Mesendoderm (in vitro differentiated cells): ENCODE data around the gene TMEM200A.

ENCODE experiments used
- DNase-seq: peaks from one replicate; pipeline ENCODE4 v3.0.0; 2013
- H2AK5ac ChIP-seq: 2 replicates; pipeline ENCODE4 v1.6.1; 2013; ENCODE audit warnings: low read length, inconsistent platforms
- H2BK120ac ChIP-seq: 2 replicates; pipeline ENCODE4 v1.6.1; 2013; ENCODE audit warnings: low read depth, mild to moderate bottlenecking, low read length, moderate library complexity, mixed read lengths
- H2BK15ac ChIP-seq: replicated peaks from 2 replicates; pipeline ENCODE4 v1.6.1; 2013; ENCODE audit warnings: low read depth, mild to moderate bottlenecking, moderate library complexity
- H2BK5ac ChIP-seq: 2 replicates; pipeline ENCODE4 v1.6.1; 2013; ENCODE audit warnings: low read length, inconsistent platforms
- H3K18ac ChIP-seq: 2 replicates; pipeline ENCODE4 v1.6.1; 2013; ENCODE audit warnings: mild to moderate bottlenecking, low read length, mixed read lengths
- H3K23ac ChIP-seq: one replicate; pipeline ENCODE4 v1.6.1; 2013; ENCODE audit warnings: low read length
- H3K27ac ChIP-seq: 2 replicates; pipeline ENCODE4 v1.5.1; 2013; ENCODE audit warnings: low read depth, mild to moderate bottlenecking, inconsistent platforms, low read length, moderate library complexity
- H3K27me3 ChIP-seq: 2 replicates; pipeline ENCODE4 v1.6.1; 2013; ENCODE audit warnings: low read length, control low read depth, mild to moderate bottlenecking, inconsistent platforms; ENCODE audit not compliant: insufficient read depth, poor library complexity
- H3K36me3 ChIP-seq: 2 replicates; pipeline ENCODE4 v1.6.1; 2013; ENCODE audit warnings: low read length, inconsistent platforms; ENCODE audit not compliant: control insufficient read depth, insufficient read depth
- H3K4ac ChIP-seq: one replicate; pipeline ENCODE4 v1.6.1; 2013; ENCODE audit warnings: low read depth, mild to moderate bottlenecking, low read length, moderate library complexity
- H3K4me1 ChIP-seq: 2 replicates; pipeline ENCODE4 v1.6.1; 2013; ENCODE audit warnings: low read depth, low read length, inconsistent platforms; ENCODE audit not compliant: control insufficient read depth
- H3K4me2 ChIP-seq: 2 replicates; pipeline ENCODE4 v1.6.1; 2013; ENCODE audit warnings: low read length
- H3K4me3 ChIP-seq: 2 replicates; pipeline ENCODE4 v1.5.1; 2013; ENCODE audit warnings: mild to moderate bottlenecking, low read length
- H3K56ac ChIP-seq: one replicate; pipeline ENCODE4 v1.6.1; 2013; ENCODE audit warnings: low read length
- H3K79me1 ChIP-seq: 2 replicates; pipeline ENCODE4 v1.6.1; 2013; ENCODE audit warnings: low read length, inconsistent platforms
- H3K79me2 ChIP-seq: 2 replicates; pipeline ENCODE4 v1.6.1; 2013; ENCODE audit warnings: mild to moderate bottlenecking, low read length; ENCODE audit not compliant: control insufficient read depth, insufficient read depth
- H3K9ac ChIP-seq: 2 replicates; pipeline ENCODE4 v1.6.1; 2013; ENCODE audit warnings: low read length, inconsistent platforms
- H4K5ac ChIP-seq: one replicate; pipeline ENCODE4 v1.6.1; 2013; ENCODE audit warnings: low read length
- H4K8ac ChIP-seq: one replicate; pipeline ENCODE4 v1.6.1; 2013; ENCODE audit warnings: low read depth, mild to moderate bottlenecking, control low read depth, low read length, moderate library complexity
- WGBS: extraction: QIAGEN DNeasy Blood & Tissue Kit; methylation state at CpG from one replicate; pipeline ENCODE4 v1.1.7; 2013; ENCODE audit warnings: low lambda C conversion rate, missing lambda C conversion rate; ENCODE audit not compliant: insufficient coverage; ENCODE audit errors: extremely low coverage; 5-methylcytosine and 5-hydroxymethylcytosine counted together

TMEM200A gene

DNA sequence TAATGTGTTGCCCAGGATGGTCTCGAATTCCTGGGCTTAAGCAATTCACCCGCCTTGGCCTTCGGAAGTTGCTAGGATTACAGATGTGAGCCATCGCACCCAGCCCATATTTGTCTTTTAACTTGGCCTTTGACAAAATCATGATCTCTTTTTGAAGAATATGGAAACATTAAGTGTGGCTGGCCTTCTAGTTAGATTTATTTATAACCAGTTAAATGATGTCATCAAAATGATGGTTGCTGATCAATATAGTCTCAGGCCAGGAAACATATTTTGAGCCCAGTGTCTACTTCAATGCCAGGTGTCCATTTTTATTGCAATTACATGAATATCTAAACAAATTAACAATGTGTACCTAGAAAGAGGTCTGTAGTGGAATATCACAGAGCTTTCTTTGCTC is 69.4 kb downstream of the TMEM200A start:
- Histone ChIP-seq H2BK5ac (no peak overlapping the region), H3K27me3 (no peaks in the 10 kb centered on the region), H2BK120ac (no peak overlapping the region), H3K9ac (no peak overlapping the region), H3K23ac (no peak overlapping the region), H3K79me2 (no peaks in the 10 kb centered on the region), H2AK5ac (no peak overlapping the region), H3K27ac (no peak overlapping the region), H3K4me3 (no peak overlapping the region), H3K36me3 (no peaks in the 10 kb centered on the region), H4K8ac (no peak overlapping the region), H3K4me2 (no peak overlapping the region), H4K5ac (no peak overlapping the region), H3K56ac (no peak overlapping the region), H3K4ac (no peak overlapping the region), H3K18ac (no peak overlapping the region), H3K4me1 (peaks cover 3% of the 10 kb centered on the region), H2BK15ac (no peak overlapping the region), H3K79me1 (no peaks in the 10 kb centered on the region)
- WGBS, result no CpG with 5 or more reads among the region's 4 CpGs
- no peak for DNase-seq

DNA sequence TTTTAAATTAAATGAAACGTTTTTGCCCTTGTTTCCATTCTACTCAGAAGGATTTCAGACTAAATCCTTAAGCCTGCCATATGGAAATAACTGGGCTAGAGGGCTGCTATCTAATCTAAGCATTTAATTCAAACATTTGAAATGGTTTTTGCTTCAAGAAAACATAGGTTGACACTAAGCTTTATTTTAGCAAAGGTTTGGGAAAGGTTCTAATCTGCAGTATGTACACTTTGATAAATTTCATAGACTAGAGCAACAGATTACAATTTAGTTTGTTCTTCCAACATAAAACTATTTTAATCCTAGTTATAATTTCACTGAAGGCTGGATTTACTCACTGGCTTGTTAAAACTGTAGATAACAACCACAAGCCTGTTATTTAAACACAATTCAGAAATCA is 72.1 kb downstream of the TMEM200A start:
- no peaks in the 10 kb centered on the region for H3K79me2 ChIP-seq
- H2BK15ac ChIP-seq, result no peak overlapping the region
- no peak overlapping the region for H2AK5ac ChIP-seq
- no peak overlapping the region for H3K4me2 ChIP-seq
- H3K18ac ChIP-seq, result no peak overlapping the region
- H2BK5ac ChIP-seq, result no peak overlapping the region
- H4K8ac ChIP-seq, result no peak overlapping the region
- H4K5ac ChIP-seq, result no peak overlapping the region
- H2BK120ac ChIP-seq, result no peak overlapping the region
- no peaks in the 10 kb centered on the region for H3K27me3 ChIP-seq
- H3K9ac ChIP-seq, result no peak overlapping the region
- no peaks in the 10 kb centered on the region for H3K4me1 ChIP-seq
- no peak for DNase-seq
- H3K27ac ChIP-seq, result no peak overlapping the region
- no peaks in the 10 kb centered on the region for H3K79me1 ChIP-seq
- H3K56ac ChIP-seq, result no peak overlapping the region
- H3K23ac ChIP-seq, result no peak overlapping the region
- no peak overlapping the region for H3K4me3 ChIP-seq
- no CpG with 5 or more reads among the region's 1 CpG for WGBS
- no peak overlapping the region for H3K4ac ChIP-seq
- no peaks in the 10 kb centered on the region for H3K36me3 ChIP-seq

DNA sequence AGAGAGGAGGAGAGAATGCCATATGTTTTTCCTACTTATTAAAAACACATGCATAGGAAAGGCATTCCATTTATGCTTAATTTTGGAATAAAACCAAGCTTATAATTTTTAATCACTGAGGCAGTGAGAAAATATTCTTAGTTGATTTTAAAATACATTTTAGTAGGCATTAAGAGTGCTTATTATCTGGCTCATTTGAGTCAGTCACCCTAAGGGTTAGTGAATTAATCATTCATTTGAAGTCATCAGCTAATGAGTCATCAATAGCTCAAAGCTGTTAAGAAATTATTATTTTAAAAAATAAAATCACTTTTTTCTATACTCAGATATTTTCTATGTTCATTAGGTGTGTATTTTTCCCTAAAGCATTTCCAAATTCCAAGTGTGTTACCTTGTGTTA is 81.6 kb downstream of the TMEM200A start:
- Histone ChIP-seq H3K4me3 (no peak overlapping the region), H3K9ac (no peak overlapping the region), H4K8ac (no peak overlapping the region), H3K18ac (no peak overlapping the region), H3K4ac (no peak overlapping the region), H2BK15ac (no peak overlapping the region), H3K79me1 (no peaks in the 10 kb centered on the region), H2BK5ac (no peak overlapping the region), H3K36me3 (no peaks in the 10 kb centered on the region), H3K56ac (no peak overlapping the region), H2BK120ac (no peak overlapping the region), H3K27ac (no peak overlapping the region), H3K79me2 (no peaks in the 10 kb centered on the region), H3K27me3 (no peaks in the 10 kb centered on the region), H3K23ac (no peak overlapping the region), H3K4me2 (no peak overlapping the region), H4K5ac (no peak overlapping the region), H2AK5ac (no peak overlapping the region), H3K4me1 (no peaks in the 10 kb centered on the region)
- no peak for DNase-seq

DNA sequence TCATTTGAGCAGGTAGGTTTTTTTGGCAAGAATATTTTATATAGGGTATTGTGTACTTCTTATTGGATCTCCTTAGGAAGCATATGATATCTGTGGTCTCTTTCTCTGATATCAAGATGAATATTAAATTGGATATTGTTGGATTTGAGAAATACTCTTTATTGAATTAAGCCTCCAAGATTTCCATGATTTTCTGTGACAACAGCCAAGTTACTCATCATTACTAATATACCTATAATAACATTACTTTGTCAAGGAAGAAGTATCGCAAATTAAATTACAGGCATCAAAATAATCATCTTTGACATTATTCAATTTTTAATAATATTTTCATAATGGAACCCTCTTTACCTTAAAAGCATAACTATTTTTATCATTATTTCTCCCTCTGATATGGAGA is 86.5 kb downstream of the TMEM200A start:
- no peak overlapping the region for H3K4me3 ChIP-seq
- H2AK5ac ChIP-seq, result no peak overlapping the region
- H3K4me2 ChIP-seq, result no peak overlapping the region
- H3K79me2 ChIP-seq, result no peaks in the 10 kb centered on the region
- H3K4ac ChIP-seq, result no peak overlapping the region
- WGBS, result 100% methylated on average over 1 of the region's 1 CpG
- H2BK15ac ChIP-seq, result no peak overlapping the region
- H2BK5ac ChIP-seq, result no peak overlapping the region
- H3K56ac ChIP-seq, result no peak overlapping the region
- DNase-seq, result no peak
- H3K18ac ChIP-seq, result no peak overlapping the region
- H2BK120ac ChIP-seq, result no peak overlapping the region
- H3K4me1 ChIP-seq, result no peaks in the 10 kb centered on the region
- H3K36me3 ChIP-seq, result no peaks in the 10 kb centered on the region
- H3K23ac ChIP-seq, result no peak overlapping the region
- no peaks in the 10 kb centered on the region for H3K79me1 ChIP-seq
- no peak overlapping the region for H3K27ac ChIP-seq
- H4K8ac ChIP-seq, result no peak overlapping the region
- H3K9ac ChIP-seq, result no peak overlapping the region
- no peaks in the 10 kb centered on the region for H3K27me3 ChIP-seq
- no peak overlapping the region for H4K5ac ChIP-seq

DNA sequence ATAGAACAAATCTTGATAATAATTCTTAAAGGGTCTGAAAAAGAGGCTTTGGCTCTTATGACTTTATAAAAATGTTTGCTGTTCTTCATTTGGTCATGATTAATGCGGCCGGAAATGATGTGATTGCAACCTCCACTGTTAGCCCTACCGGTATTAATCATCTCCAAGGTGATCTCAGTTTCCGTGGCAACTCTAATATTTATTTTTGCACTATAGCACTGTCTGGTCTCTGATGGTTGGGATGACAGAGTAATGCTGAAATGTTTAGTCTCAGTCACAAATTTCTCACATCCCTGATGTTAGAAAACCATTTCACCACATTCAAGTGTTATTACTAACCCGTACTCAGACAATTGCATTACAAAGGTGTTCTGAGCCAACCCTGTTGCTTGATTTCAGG is 87.4 kb downstream of the TMEM200A start:
- H3K56ac ChIP-seq, result no peak overlapping the region
- no peak overlapping the region for H4K8ac ChIP-seq
- no peaks in the 10 kb centered on the region for H3K4me1 ChIP-seq
- DNase-seq, result peak; percentile 35
- H3K4me3 ChIP-seq, result no peak overlapping the region
- no peak overlapping the region for H4K5ac ChIP-seq
- H2AK5ac ChIP-seq, result no peak overlapping the region
- no peaks in the 10 kb centered on the region for H3K79me2 ChIP-seq
- H3K18ac ChIP-seq, result no peak overlapping the region
- no peak overlapping the region for H3K27ac ChIP-seq
- H3K4ac ChIP-seq, result no peak overlapping the region
- H3K9ac ChIP-seq, result no peak overlapping the region
- H3K4me2 ChIP-seq, result no peak overlapping the region
- H2BK120ac ChIP-seq, result no peak overlapping the region
- no peaks in the 10 kb centered on the region for H3K27me3 ChIP-seq
- H3K36me3 ChIP-seq, result no peaks in the 10 kb centered on the region
- no peak overlapping the region for H2BK5ac ChIP-seq
- H3K23ac ChIP-seq, result no peak overlapping the region
- no peak overlapping the region for H2BK15ac ChIP-seq
- no CpG with 5 or more reads among the region's 5 CpGs for WGBS
- H3K79me1 ChIP-seq, result no peaks in the 10 kb centered on the region

DNA sequence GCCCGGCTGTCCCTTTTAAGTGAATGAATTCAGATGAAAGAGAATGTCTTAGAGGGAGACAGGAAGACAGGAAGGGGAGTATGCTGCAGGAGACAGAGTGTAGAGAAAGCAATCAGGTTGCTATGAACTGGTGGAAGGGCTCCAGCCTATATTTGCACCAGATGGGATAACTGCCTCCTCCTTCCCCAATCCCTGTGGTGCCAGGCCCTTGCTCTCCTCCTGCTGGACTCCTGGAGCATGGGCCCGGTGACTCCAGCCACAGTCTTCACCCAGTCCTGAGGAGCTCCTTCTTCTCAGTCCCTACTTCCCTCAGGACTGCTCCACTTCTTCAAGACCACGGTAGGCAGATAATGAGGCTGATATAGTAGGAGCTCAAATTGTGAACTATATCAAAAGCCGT is 91.8 kb downstream of the TMEM200A start:
- Histone ChIP-seq H3K4ac (no peak overlapping the region), H3K79me2 (no peaks in the 10 kb centered on the region), H3K9ac (no peak overlapping the region), H3K27me3 (no peaks in the 10 kb centered on the region), H2BK120ac (no peak overlapping the region), H4K5ac (no peak overlapping the region), H3K27ac (no peak overlapping the region), H4K8ac (no peak overlapping the region), H3K79me1 (no peaks in the 10 kb centered on the region), H3K4me2 (no peak overlapping the region), H3K36me3 (no peaks in the 10 kb centered on the region), H3K4me1 (no peaks in the 10 kb centered on the region), H2BK15ac (no peak overlapping the region), H2BK5ac (no peak overlapping the region), H3K23ac (no peak overlapping the region), H3K56ac (no peak overlapping the region), H3K18ac (no peak overlapping the region), H2AK5ac (no peak overlapping the region), H3K4me3 (no peak overlapping the region)
- WGBS, result no CpG with 5 or more reads among the region's 4 CpGs
- peak; percentile 30 for DNase-seq
